ENCODE data around the gene TEPSIN.

Gene TEPSIN

GRCh38 chr17:81249223-81250040 is 10.6 kb upstream of the TEPSIN start:
- ATAC-seq (no peak), DNase-seq (no peak)

GRCh38 chr17:81248649-81249048 is 9.8 kb upstream of the TEPSIN start:
- ATAC-seq = no peak
- no peak for DNase-seq

- no peak for ATAC-seq
- DNase-seq = no peak
Observed at GRCh38 chr17:81247339-81247990, 8.6 kb upstream of the TEPSIN start.

- DNase-seq = no peak
- ATAC-seq = no peak
Observed at GRCh38 chr17:81246679-81247338, 8.0 kb upstream of the TEPSIN start.

- DNase-seq (no peak), ATAC-seq (no peak)
Observed at GRCh38 chr17:81246343-81246670, 7.5 kb upstream of the TEPSIN start.

GRCh38 chr17:81245665-81246342 is 6.9 kb upstream of the TEPSIN start:
- ATAC-seq (no peak), DNase-seq (no peak)

GRCh38 chr17:81245024-81245664 is 6.3 kb upstream of the TEPSIN start:
- ATAC-seq (peak; percentile 16), DNase-seq (no peak)

- no peak for DNase-seq
- ATAC-seq = no peak
Observed at GRCh38 chr17:81244358-81245023, 5.6 kb upstream of the TEPSIN start.

GRCh38 chr17:81243333-81243664 is 4.4 kb upstream of the TEPSIN start:
- DNase-seq (no peak), ATAC-seq (no peak)

GRCh38 chr17:81242421-81243332 is 3.8 kb upstream of the TEPSIN start:
- DNase-seq = no peak
- no peak for ATAC-seq

GRCh38 chr17:81241648-81242420 is 3.0 kb upstream of the TEPSIN start:
- ATAC-seq = peak; percentile 12
- DNase-seq = peak; percentile 85

GRCh38 chr17:81241203-81241602 is 2.3 kb upstream of the TEPSIN start:
- DNase-seq (no peak), ATAC-seq (no peak)

- ATAC-seq (no peak), DNase-seq (no peak)
Observed at GRCh38 chr17:81240761-81241160, 1.9 kb upstream of the TEPSIN start.

- no peak for ATAC-seq
- peak; percentile 66 for DNase-seq
Observed at GRCh38 chr17:81239714-81240555, 1.1 kb upstream of the TEPSIN start.

GRCh38 chr17:81238490-81238814 is 403 bp downstream of the TEPSIN start:
- no peak for DNase-seq
- ATAC-seq = no peak

- no peak for DNase-seq
- ATAC-seq = no peak
Observed at GRCh38 chr17:81237591-81238489, 1.0 kb downstream of the TEPSIN start.

- ATAC-seq (no peak), DNase-seq (no peak)
Observed at GRCh38 chr17:81236784-81237183, 2.1 kb downstream of the TEPSIN start.
